Right lobe of liver (tissue), 4 donors: Measurements from ENCODE around the gene ALDH4A1.

ENCODE experiments used
- POLR2A ChIP-seq: fragments of 450-650 bp; IDR thresholded peaks from one replicate; pipeline ENCODE4 v1.6.1; 2017; ENCODE audit warnings: antibody characterized with exemption, mild to moderate bottlenecking
- TF ChIP-seq, protein P1 (sequence below), 4 donors: fragments of 200-600 bp in 3 of 4; fragments of 450-650 bp in 1 of 4; IDR thresholded peaks; one replicate each; pipeline versions ENCODE4 v1.5.1 to v1.8.0; 2016 to 2022; ENCODE audit warnings: antibody characterized with exemption in 4 of 4, mild to moderate bottlenecking in 2 of 4
- donor health status: DM: no; HTN: no; CAD: no.
- donor health status: DM: no; HTN: no; CAD: no.
- donor health status: DM: no; HTN: yes; CAD: no.

GRCh38 chr1:18875796-18876128 lies 26.6 kb downstream of the ALDH4A1 start:
- TF ChIP-seq, protein P1, sequence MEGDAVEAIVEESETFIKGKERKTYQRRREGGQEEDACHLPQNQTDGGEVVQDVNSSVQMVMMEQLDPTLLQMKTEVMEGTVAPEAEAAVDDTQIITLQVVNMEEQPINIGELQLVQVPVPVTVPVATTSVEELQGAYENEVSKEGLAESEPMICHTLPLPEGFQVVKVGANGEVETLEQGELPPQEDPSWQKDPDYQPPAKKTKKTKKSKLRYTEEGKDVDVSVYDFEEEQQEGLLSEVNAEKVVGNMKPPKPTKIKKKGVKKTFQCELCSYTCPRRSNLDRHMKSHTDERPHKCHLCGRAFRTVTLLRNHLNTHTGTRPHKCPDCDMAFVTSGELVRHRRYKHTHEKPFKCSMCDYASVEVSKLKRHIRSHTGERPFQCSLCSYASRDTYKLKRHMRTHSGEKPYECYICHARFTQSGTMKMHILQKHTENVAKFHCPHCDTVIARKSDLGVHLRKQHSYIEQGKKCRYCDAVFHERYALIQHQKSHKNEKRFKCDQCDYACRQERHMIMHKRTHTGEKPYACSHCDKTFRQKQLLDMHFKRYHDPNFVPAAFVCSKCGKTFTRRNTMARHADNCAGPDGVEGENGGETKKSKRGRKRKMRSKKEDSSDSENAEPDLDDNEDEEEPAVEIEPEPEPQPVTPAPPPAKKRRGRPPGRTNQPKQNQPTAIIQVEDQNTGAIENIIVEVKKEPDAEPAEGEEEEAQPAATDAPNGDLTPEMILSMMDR (IDR thresholded peaks at IDR 0.05) = no peak
- TF ChIP-seq POLR2A = no peak
